ENCODE data around the gene ARMC8. TPM values are rescaled to one million over a fixed set of nuclear protein-coding genes. Genes with fewer than 3 reads are reported as not detected.

Gene ARMC8
- total RNA-seq, 1 donor from 2014 or later: 29.5 TPM

- no peak for FAIRE-seq
- Histone ChIP-seq H3K36me3 (ENCODE audit: control insufficient read depth, insufficient read depth, low read length) (no peaks in the 10 kb centered on the region), H3K27me3 (ENCODE audit: control insufficient read depth, insufficient read depth, low read length) (no peaks in the 10 kb centered on the region), H3K4me3 (ENCODE audit: low read depth, low read length) (no peak overlapping the region)
- no peak for TF ChIP-seq CTCF (IDR thresholded peaks at IDR 0.05; ENCODE audit: insufficient read depth, low read length, severe bottlenecking)
- DNase-seq (ENCODE audit: low read depth): no peak
These were observed 76.0 kb downstream of the ARMC8 start for GRCh38 chr3:138263104-138263503.

- no peaks in the 10 kb centered on the region for H3K36me3 ChIP-seq (ENCODE audit: control insufficient read depth, insufficient read depth, low read length)
- FAIRE-seq (no peak), DNase-seq (ENCODE audit: low read depth) (no peak)
- no peak overlapping the region for H3K4me3 ChIP-seq (ENCODE audit: low read depth, low read length)
- no peak for TF ChIP-seq CTCF (IDR thresholded peaks at IDR 0.05; ENCODE audit: insufficient read depth, low read length, severe bottlenecking)
- no peaks in the 10 kb centered on the region for H3K27me3 ChIP-seq (ENCODE audit: control insufficient read depth, insufficient read depth, low read length)
These were observed 78.6 kb downstream of the ARMC8 start for GRCh38 chr3:138265745-138266144.

GRCh38 chr3:138267083-138267482 lies 80.0 kb downstream of the ARMC8 start:
- FAIRE-seq (no peak), DNase-seq (ENCODE audit: low read depth) (no peak)
- no peak for TF ChIP-seq CTCF (IDR thresholded peaks at IDR 0.05; ENCODE audit: insufficient read depth, low read length, severe bottlenecking)
- Histone ChIP-seq H3K4me3 (ENCODE audit: low read depth, low read length) (no peak overlapping the region), H3K27me3 (ENCODE audit: control insufficient read depth, insufficient read depth, low read length) (no peaks in the 10 kb centered on the region), H3K36me3 (ENCODE audit: control insufficient read depth, insufficient read depth, low read length) (no peaks in the 10 kb centered on the region)

- no peak overlapping the region for H3K4me3 ChIP-seq (ENCODE audit: low read depth, low read length)
- no peak for TF ChIP-seq CTCF (IDR thresholded peaks at IDR 0.05; ENCODE audit: insufficient read depth, low read length, severe bottlenecking)
- H3K36me3 ChIP-seq (ENCODE audit: control insufficient read depth, insufficient read depth, low read length): peaks cover 8% of the 10 kb centered on the region
- FAIRE-seq: no peak
- DNase-seq (ENCODE audit: low read depth): no peak
- no peaks in the 10 kb centered on the region for H3K27me3 ChIP-seq (ENCODE audit: control insufficient read depth, insufficient read depth, low read length)
These were observed 83.1 kb downstream of the ARMC8 start for GRCh38 chr3:138270245-138270644.

- DNase-seq (ENCODE audit: low read depth): no peak
- Histone ChIP-seq H3K4me3 (ENCODE audit: low read depth, low read length) (no peak overlapping the region), H3K27me3 (ENCODE audit: control insufficient read depth, insufficient read depth, low read length) (no peaks in the 10 kb centered on the region), H3K36me3 (ENCODE audit: control insufficient read depth, insufficient read depth, low read length) (peaks cover 8% of the 10 kb centered on the region)
- no peak for FAIRE-seq
- no peak for TF ChIP-seq CTCF (IDR thresholded peaks at IDR 0.05; ENCODE audit: insufficient read depth, low read length, severe bottlenecking)
These were observed 84.2 kb downstream of the ARMC8 start for GRCh38 chr3:138271189-138271794.

- H3K4me3 ChIP-seq (ENCODE audit: low read depth, low read length): no peak overlapping the region
- DNase-seq (ENCODE audit: low read depth): peak; percentile 36
- peaks cover 3% of the 10 kb centered on the region for H3K36me3 ChIP-seq (ENCODE audit: control insufficient read depth, insufficient read depth, low read length)
- no peak for TF ChIP-seq CTCF (IDR thresholded peaks at IDR 0.05; ENCODE audit: insufficient read depth, low read length, severe bottlenecking)
- FAIRE-seq: no peak
- no peaks in the 10 kb centered on the region for H3K27me3 ChIP-seq (ENCODE audit: control insufficient read depth, insufficient read depth, low read length)
These were observed 94.5 kb downstream of the ARMC8 start for GRCh38 chr3:138281561-138281960.
